SKM-1 (cell line): ENCODE measurements around the gene ZNF385B.
"Not testable (repeated sequence)": the region's sequence is repeated elsewhere in the genome, so short reads cannot be mapped to it uniquely, and the experiment has no call there.

Source experiments
- DNase-seq: peaks from one replicate; lab custom pipeline; 2025; ENCODE audit not compliant: unreplicated experiment; lab: John Stamatoyannopoulos, UW

The ZNF385B gene

DNA sequence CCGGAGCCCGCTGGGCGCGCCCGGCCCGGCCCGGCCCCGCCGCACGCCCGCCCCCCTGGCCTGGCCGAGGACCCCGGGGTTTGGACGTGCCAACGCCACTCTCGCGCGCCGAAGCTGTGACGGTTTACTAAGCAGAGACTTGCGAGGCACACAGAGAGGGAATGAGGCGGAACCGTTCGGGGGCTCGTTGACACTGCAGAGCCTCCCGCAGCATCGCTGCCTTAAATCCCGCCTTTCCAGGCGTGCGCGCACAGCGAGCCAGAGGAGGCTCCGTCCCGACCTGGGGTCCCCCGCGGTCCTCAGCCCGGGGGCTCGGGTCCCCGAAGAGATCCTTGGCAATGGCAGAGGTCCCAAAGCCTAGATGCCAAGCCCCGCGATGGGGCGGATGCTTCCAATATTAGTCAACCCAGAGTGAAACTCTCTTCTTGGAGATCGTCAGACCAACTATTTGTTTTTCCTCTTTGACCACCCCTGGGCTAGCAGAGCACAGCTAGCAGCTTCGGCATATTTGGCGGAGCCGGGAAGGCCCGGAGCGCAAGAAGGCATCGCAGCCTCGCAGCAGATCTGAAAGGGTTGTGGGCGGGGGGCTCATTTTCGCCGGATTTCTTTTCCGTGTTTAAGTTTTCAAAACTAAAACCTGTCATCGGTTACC is at the start of gene ZNF385B:
TSS of gene ZNF385B (minus strand) at position 197 of the 652 bp plus-strand sequence.
- DNase-seq, result no peak

DNA sequence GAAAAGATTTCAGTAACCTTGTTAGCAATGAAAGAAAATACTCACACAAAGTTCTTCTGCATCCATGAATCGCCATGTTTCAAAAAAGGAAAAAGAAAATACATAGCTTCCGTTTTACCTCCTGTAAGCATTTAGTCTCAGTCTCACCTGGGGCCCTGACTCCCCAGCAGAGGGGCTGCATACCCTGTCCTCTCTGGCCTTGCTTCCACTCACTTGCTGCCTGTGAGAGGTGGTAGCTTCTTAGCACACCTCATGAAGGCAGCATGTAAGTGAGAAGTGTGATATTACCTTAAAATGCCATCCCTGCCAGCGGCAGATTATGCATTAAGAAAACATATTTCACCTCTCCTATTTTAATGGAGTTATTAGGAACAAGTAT is 49.3 kb upstream of the ZNF385B start:
- DNase-seq, result no peak

DNA sequence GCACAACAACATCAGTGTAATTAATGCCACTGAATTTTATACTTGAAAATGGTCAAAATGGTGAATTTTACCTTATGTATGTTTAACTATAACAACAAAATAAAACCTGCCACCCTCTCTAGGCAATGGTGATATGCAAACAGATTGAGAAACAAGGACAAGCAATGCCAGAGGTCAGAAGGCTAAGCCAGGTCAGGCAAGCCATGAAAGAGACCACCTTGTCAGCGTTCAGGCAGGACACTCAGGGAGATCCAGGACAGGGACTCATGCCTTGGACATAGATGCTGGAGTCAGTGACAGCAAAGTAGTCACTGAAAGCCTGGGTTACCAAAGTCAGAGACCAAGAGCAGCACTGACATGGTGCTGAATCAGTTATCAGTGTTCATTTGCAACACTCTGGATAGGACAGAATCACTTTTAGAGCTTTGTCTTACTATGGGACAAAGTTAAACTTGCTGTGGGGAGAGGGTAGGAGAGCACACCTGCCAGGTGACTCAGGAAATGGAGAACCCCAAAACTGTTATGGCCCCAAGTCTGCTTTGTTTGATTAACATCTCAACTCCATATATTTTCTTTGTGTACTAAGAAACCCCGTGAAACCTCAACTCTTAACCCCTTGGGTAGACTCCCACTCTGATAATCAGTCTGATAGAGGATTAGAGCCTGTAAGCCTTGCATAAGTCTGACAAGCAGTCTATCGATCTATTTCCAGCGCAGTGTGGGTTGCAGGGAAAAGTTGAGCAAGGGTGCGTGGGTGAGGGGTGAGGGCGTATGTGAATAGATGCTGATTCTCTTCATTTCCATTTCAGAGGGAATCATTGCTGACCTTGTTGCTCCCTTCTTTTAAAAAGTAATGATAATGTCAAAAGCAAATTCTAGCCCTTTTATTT is 48.7 kb upstream of the ZNF385B start:
- no peak for DNase-seq

DNA sequence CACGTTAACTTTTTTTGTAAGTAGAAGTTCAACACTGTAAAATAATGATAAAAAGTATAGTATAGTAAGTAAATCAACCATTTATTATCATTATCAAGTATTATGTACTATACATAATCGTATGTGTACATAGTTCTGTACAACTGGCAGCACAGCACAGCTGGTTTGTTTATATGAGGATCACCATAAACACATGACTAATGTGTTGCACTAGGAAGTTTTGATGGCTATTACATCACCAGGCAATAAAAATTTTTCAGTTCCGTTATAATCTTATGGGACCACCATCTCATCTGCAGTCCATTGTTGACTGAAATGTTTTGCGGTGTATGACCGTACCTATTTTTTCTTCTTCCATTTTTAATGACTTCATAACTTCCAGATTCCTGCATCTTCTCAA is 39.2 kb upstream of the ZNF385B start:
- no peak for DNase-seq

DNA sequence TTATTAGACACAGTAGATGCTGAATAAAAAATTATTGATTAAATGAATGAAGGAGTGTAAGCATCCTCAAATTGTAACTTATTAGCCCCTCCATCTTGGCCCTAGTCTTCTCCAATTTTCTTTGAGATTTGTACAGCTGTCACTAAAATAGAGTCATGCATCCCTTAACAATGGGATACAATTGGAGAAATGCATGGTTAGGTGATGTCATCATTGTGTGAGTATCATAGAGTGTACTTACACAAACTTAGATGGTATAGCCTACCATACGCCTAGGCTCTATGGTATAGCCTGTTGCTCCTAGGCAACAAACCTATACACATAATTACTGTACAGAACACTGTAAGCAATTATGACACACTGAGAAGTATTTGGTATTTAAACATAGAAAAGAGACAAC is 38.3 kb upstream of the ZNF385B start:
- no peak for DNase-seq

DNA sequence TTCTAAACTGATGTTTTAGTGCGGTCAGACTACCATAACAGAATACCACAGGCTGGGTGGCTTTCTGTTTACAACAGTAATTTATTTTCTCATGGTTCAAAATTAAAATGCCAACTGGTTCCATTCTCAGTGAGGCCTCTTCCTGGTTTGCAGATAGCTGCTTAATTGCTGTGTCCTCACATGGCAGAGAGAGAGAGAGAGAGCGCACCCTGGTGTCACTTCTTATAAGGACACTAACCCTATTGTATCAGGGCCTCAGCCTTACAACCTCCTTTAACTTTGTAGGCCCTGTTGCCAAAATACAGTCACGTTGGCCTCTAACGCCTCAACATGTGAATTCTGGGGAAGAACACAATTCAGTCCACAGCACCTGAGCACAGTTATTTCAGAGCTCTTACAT is 37.5 kb upstream of the ZNF385B start:
- DNase-seq, result no peak

DNA sequence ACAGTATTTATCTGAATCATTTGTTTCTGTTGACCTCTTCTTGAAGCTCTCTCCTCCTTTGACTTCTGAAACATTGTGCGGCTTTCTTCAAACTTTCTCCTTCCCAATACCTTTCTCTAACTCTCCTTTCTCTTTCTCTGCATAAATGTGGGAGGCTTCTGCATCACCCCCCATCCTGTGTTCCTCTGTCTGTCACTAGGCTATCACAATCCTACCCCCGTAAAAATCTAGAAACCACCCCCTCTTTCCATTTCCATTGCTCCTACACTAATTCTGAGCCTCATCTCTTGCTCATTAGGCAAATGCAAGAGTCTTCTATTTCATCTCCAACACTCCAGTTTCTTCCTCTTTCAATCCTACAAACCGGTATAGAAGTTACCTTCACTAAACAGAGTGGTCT is 32.2 kb upstream of the ZNF385B start:
- DNase-seq, result no peak

DNA sequence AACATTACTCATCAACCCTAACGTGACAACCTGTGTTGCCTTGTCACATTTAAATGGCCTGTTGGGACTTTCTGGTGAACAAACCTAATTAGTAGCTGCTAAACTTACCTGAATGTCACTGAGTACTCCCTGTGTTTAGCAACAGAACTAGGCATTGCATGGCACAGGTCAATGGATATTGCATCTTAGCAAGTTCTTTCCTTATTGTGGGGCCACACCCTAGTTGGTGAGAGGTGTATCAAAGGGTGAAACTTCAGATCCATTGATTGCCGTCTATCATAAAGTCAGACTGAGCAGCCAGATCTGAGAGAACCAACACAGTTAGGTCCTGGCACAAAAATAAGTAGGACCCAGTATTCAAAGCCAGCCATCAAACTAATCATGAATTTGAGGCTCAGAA is 29.8 kb upstream of the ZNF385B start:
- DNase-seq, result no peak

DNA sequence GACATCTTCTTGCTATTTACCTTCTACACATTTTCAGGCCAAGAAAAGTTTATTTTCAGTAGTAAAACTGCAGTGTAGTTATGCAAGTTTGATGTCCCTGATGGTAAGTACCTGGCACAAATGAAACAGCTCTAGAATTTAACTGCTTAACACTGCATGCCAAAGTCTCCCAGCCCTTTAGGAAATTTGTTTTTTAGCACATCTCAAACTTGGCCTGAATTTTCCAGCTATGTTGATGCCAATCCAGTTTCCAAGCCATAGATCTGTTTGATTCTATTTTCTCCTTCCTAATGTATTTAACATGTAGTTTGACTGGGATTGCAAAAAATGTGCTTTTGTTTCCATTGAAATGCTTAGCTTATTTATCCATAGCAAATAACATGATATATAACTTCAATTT is 29.3 kb upstream of the ZNF385B start:
- DNase-seq, result no peak

DNA sequence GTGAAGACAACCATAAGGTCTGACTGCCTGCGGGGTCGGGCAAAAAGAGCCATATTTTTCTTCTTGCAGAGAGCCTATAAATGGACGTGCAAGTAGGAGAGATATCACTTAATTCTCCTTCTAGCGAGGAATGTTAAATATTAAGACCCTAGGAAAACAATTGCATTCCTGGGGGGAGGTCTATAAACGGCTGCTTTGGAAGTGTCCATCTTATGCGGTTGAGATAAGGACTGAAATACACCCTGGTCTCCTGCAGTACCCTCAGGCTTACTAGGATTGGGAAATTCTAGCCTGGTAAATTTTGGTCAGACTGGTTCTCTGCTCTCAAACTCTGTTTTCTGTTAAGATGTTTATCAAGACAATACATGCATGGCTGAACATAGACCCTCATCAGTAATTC is 27.2 kb upstream of the ZNF385B start:
- not testable (repeated sequence) for DNase-seq

DNA sequence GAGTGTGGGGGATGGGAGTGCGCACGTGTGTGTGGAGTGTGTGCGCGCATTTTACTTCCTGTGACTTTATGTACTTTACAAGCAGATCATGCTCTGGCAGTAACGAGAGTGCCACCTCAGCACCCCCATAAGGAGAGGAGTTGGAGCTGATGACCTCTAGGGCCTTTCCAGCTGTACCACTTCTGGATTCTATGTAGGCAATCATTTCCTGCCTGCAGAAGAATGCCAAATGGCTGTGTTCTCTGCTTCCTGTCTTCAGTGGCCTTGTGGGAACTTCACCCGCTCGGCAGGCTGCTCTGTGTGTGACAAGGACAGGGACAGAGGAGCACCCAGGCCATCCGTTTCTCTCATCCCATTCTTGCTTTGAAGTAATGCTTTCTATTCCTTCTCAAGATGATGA is 22.8 kb upstream of the ZNF385B start:
- no peak for DNase-seq

DNA sequence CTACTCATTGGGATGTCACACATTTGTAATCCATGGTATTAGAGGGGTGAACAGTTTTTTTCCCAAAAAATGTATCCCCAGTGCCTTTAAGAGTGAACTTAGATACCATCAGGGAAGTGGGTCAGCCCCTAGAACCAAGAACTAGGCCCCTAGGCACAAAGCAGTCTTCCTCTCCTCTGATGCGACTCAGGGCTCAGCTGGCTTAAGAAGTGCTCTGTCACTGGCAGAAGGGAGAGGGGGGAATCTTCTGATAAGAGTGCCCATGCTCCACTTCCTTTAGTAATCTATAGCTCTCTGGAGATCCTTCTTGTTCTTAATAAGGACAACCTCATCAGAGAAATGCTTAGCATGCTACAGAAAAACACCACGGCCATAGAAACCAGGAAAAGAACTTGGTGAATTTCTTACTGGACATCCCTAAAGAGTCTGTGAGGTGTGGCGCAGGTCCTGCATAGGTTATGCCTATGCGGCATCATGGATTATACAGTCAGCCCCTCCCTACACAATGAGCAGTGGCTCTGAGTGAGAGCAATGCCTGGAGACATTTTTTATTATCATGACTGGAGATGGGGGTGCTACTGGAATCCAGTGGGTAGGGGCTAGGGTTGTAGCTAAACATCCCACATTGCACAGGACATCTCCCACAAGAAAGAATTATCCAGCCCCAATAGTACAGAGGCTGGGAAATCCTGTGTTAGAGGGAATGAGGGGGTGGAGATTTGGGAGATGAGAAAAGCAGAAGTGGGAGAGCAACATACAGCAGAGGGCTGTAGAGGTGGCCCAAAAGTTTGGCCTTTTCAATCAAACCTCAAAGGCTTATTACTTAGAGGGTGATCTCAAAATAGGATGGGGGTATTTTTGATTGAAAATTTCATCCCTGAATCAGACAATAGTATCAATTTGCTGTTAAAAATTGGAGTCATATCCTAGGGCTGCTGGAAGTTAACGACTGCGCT is 21.7 kb upstream of the ZNF385B start:
- no peak for DNase-seq

DNA sequence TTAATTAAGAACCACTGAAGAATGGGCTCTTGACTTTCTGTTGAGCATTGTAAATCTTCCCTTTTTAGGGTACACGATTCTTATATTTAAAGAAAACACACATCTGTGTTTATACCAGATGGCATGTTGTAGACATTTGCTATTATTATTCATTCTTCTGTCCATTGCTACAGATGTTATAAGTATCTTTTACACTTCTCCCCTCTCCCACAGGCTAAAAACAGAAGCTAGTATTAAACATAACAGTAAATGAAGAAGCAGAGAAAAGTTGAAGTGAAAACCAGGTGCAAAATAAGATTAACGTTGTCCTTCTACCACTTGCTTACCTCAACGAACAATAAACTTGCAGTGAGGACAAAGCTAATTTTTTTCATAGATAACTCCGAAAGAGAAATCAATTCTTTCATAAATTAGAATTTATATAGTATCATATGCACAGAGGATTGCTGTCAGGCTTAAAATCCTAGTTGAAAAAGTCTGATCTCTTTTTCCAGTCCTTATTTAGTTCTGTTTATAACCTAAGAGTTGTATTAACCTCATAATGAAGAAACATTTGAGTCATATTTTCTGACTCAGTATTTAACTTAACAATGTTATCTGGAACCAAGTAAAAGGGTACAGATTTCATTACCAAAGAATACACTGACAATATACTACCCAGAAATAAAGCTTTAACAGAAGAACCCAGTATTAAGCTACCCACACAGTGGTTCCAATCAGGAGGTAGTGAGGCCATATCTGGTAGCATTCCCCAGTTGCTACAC is 16.4 kb upstream of the ZNF385B start:
- DNase-seq, result no peak

DNA sequence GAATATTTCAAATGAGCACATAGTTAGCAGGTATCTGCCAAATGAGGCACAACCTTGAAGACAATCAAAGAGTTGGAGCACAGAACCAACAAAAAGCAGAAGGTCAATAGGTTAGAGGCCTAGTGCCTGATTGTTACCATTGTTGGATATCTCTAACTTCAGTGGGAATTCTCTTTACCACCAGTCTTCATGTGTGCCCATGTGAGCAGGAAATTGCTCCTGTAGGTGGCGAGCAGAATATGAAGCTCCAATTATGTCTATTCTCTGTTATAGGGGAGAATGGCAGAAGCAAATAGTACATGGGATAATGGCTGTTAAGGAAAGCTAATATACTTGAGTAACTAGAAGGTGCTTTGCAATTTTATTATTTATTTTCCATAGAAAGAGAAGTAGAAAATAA is 14.9 kb upstream of the ZNF385B start:
- no peak for DNase-seq

DNA sequence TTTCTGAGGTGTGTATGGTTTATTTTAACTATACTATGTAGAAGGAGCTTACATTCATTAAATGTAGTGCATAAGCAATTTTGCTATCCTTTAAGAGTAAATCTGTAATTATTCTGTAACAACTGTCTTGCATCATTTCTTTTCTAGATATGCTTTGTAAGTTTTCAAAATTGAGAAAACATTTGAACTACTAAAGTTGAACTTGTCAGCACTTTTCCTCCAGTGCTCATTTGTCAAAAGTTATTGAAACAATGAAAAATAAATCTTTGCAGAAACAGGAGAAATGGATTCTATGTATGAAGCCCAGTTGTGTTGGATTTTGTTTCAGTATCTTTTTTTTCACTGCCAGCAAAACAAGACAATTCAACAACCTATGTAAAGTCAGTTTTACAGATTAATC is 14.5 kb upstream of the ZNF385B start:
- no peak for DNase-seq

DNA sequence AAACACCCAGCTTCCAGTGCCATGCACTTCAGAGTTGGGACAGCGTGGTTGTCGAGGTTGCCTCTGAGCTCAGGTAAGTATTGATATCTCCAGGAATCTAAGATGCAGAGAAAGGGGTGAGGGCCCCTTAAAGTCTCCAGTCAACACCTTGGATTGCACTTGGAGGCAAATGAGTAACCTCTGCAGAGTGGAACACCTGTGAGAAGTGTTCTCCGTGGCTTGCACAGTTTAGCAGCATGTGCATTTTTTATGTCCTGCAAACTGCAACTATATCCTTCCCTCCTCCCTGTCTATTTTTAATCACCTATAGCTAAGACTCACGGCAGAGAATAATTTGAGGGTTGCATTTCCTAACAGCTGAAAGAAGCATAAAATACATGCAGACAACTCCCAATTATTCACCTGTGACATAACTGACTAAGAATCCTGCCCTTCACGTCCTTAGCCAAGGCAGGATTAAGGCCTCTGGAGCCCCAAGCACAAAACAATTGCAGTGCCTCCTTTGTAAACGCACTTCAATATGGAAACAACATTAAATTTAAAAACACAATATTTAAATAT is 1.6 kb upstream of the ZNF385B start:
- DNase-seq, result no peak

DNA sequence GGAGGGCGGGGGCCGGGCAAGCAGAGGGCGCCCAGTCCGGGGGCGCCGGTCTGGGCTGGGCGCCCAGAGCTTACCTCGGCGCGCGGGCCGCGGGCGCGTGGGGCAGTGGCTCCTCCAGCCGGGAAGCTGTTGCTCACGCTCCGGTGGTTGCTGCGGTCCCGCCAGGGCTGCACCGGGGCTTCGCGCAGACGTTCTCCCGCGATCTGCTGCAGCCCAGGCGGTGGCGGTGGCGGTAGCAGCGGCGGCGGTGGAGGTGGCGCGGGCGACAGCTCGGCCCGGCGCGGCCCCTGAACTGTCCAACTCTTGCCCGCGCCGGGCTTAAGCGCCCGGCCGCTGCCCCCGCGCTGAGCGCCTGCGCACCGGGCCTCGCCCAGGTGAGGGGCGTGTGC is 391 bp downstream of the ZNF385B start:
- DNase-seq, result no peak

DNA sequence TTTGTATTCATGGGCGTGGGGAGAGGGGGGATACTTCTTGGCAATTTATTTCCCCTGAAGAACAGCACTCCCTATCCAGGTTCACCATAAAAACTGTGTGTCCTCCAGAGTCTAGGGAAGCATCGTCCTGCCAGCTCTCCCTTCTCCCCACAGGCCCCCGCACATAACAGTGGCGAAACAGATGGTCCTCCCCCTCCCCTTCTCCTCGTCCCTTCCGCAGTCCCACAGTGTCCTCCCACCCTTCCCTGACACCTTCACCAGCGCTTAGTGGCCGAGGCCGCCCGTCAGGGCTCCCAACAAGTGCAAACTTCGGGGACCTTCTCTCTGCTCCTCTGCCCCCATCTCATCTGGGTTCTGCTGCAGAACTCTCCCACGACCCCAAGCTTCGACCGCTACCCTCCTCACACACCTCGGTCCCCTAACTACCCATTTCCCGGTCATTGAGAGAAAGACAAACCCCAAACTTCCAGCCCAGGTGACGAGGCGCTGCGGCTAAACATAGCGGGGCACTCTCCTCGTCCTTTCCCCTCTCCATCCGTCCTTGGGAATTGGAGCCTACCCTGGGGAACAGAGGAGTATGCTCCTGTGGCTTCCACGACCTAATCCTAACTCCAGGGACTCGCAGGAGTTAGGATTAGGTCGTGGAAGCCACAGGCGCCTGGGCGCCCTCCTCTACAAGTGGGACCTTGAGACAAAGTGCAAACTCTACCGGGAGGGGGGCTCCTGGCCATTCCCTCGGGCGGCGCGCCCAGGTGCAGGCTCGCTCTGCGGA is 971 bp downstream of the ZNF385B start:
- DNase-seq, result no peak

DNA sequence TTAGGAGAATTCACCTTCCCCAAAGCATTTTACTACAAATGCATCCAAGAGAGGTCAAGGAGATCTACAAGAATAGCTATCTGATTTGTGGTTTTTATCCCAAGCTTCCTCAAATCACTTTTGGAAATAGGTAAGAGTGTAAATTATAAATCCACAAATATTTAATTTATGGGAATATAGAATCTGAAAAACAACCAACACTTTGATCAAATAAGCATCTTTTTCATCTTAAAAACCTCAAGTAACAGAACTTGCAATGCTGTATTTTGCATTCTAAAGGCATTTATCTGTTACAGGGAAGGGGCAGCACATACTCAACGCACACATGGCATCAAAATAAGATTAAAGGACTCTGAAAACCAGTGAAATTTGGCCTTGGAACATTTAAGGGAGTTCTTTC is 1.9 kb downstream of the ZNF385B start:
- no peak for DNase-seq

DNA sequence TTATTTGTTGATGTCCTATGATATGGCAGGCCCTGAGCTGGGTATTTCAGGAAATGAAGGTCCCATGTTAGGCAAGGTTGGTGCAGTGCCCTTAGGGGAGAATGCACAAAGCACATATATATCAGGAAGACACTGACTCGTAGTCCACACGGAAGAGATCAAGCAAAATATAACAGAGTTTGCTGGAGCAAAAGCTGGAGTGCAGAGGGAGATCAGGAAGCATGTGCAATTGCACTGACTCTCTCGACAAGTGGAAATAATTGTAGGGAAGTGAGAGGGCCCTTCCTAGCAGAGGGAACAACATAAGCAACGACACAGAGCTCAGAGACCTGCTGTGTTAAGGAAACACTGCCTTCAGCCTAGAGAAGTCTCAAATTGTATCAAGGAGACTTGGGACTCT is 4.2 kb downstream of the ZNF385B start:
- no peak for DNase-seq
